ENCODE results near the gene NEUROD6. TPM values are rescaled to one million over a fixed set of nuclear protein-coding genes. Genes with fewer than 3 reads are reported as not detected.

Gene NEUROD6
- polyA plus RNA-seq, 2 donors = 0.01 TPM; not detected in 1

DNA sequence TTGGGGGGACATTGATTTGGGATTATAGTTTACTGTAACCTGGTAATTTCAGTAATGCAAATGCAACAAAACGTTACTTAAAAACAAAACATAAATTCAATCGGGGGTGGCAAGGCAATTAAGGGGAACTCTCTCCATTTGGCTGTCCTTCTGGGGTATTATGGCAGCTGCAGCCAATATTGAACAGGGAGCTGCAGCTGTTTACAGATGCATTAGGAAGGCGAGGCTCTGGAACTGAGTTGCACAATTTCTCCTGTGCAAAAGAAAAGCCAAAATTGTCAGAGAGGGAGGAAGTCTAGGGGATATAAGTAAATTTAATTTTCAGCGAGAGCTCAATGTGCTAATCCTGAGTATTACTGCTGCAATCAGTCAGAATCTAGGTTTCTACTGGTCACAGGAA, 36.1 kb downstream of the NEUROD6 start:
- Histone ChIP-seq H3K36me3 (ENCODE audit: control insufficient read depth in 2 of 2, insufficient read depth in 2 of 2, low read length in 1 of 2) (no peaks in the 10 kb centered on the region), H3K4me3 (ENCODE audit: low read depth in 1 of 2, low read length in 2 of 2) (no peak overlapping the region), H3K4me1 (ENCODE audit: control insufficient read depth in 2 of 2, insufficient read depth in 2 of 2, low read length in 1 of 2) (no peaks in the 10 kb centered on the region), H3K27me3 (ENCODE audit: control insufficient read depth in 1 of 2, insufficient read depth in 2 of 2, low read length in 2 of 2) (no peaks in the 10 kb centered on the region), H3K9me3 (ENCODE audit: control insufficient read depth in 2 of 2, insufficient read depth in 1 of 2, low read depth in 1 of 2, low read length in 1 of 2) (peaks cover 0 to 2% of the 10 kb centered on the region in 2 donors), H3K27ac (ENCODE audit: low read depth in 2 of 2, low read length in 1 of 2) (no peak overlapping the region)
- WGBS, 2 donors = 40 to 43% methylated on average over 4 of the region's 4 CpGs

GRCh38 chr7:31302356-31302755, 38.2 kb downstream of the NEUROD6 start:
- Histone ChIP-seq H3K27me3 (ENCODE audit: control insufficient read depth in 1 of 2, insufficient read depth in 2 of 2, low read length in 2 of 2) (no peaks in the 10 kb centered on the region), H3K4me3 (ENCODE audit: low read depth in 1 of 2, low read length in 2 of 2) (no peak overlapping the region), H3K4me1 (ENCODE audit: control insufficient read depth in 2 of 2, insufficient read depth in 2 of 2, low read length in 1 of 2) (no peaks in the 10 kb centered on the region), H3K9me3 (ENCODE audit: control insufficient read depth in 2 of 2, insufficient read depth in 1 of 2, low read depth in 1 of 2, low read length in 1 of 2) (no peaks in the 10 kb centered on the region), H3K27ac (ENCODE audit: low read depth in 2 of 2, low read length in 1 of 2) (no peak overlapping the region), H3K36me3 (ENCODE audit: control insufficient read depth in 2 of 2, insufficient read depth in 2 of 2, low read length in 1 of 2) (no peaks in the 10 kb centered on the region)
- WGBS, 2 donors = 67 to 79% methylated on average over 7 of the region's 7 CpGs

DNA sequence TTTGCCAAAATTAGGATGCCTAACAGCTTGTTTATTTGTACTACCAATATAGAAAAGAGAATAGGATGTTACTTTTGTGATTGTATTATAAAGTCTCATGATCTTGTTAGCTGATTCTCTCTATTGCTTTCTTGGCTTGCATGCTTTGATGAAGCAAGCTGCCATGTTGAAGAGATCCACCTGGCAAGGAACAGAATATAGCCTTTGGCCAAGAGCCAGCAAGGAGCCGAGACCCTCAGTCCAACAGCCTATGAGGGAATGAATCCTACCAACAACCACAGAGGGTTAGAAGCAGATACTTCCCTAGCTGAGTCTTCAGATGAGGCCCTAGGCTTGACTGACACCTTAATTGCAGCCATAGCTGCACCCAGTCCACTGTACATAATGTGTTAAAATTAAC, 41.2 kb downstream of the NEUROD6 start:
- Histone ChIP-seq H3K27ac (ENCODE audit: low read depth in 2 of 2, low read length in 1 of 2) (no peak overlapping the region), H3K27me3 (ENCODE audit: control insufficient read depth in 1 of 2, insufficient read depth in 2 of 2, low read length in 2 of 2) (no peaks in the 10 kb centered on the region), H3K9me3 (ENCODE audit: control insufficient read depth in 2 of 2, insufficient read depth in 1 of 2, low read depth in 1 of 2, low read length in 1 of 2) (no peaks in the 10 kb centered on the region), H3K4me1 (ENCODE audit: control insufficient read depth in 2 of 2, insufficient read depth in 2 of 2, low read length in 1 of 2) (no peaks in the 10 kb centered on the region), H3K4me3 (ENCODE audit: low read depth in 1 of 2, low read length in 2 of 2) (no peak overlapping the region), H3K36me3 (ENCODE audit: control insufficient read depth in 2 of 2, insufficient read depth in 2 of 2, low read length in 1 of 2) (no peaks in the 10 kb centered on the region)
- 71 to 72% methylated on average over 1 of the region's 1 CpG for WGBS, 2 donors

GRCh38 chr7:31290601-31291000, 49.9 kb downstream of the NEUROD6 start:
- no peaks in the 10 kb centered on the region for H3K36me3 ChIP-seq (ENCODE audit: control insufficient read depth in 2 of 2, insufficient read depth in 2 of 2, low read length in 1 of 2)
- H3K27ac ChIP-seq (ENCODE audit: low read depth in 2 of 2, low read length in 1 of 2) = no peak overlapping the region
- H3K9me3 ChIP-seq (ENCODE audit: control insufficient read depth in 2 of 2, insufficient read depth in 1 of 2, low read depth in 1 of 2, low read length in 1 of 2) = no peaks in the 10 kb centered on the region
- WGBS, 2 donors = 62 to 83% methylated on average over 2 of the region's 2 CpGs
- H3K27me3 ChIP-seq (ENCODE audit: control insufficient read depth in 1 of 2, insufficient read depth in 2 of 2, low read length in 2 of 2) = no peaks in the 10 kb centered on the region
- no peak overlapping the region for H3K4me3 ChIP-seq (ENCODE audit: low read depth in 1 of 2, low read length in 2 of 2)
- H3K4me1 ChIP-seq (ENCODE audit: control insufficient read depth in 2 of 2, insufficient read depth in 2 of 2, low read length in 1 of 2) = no peaks in the 10 kb centered on the region

Other genes with a start within 250 kb of the NEUROD6 start
- gene ITPRID1, start 173.4 kb upstream of the NEUROD6 start, polyA plus RNA-seq = not detected